Measurements from ENCODE around the gene DOK6. TPM values are rescaled to one million over a fixed set of nuclear protein-coding genes. Genes with fewer than 3 reads are reported as not detected.

The DOK6 gene
- total RNA-seq, 1 donor from 2014 or later: 8.9 TPM

DNA sequence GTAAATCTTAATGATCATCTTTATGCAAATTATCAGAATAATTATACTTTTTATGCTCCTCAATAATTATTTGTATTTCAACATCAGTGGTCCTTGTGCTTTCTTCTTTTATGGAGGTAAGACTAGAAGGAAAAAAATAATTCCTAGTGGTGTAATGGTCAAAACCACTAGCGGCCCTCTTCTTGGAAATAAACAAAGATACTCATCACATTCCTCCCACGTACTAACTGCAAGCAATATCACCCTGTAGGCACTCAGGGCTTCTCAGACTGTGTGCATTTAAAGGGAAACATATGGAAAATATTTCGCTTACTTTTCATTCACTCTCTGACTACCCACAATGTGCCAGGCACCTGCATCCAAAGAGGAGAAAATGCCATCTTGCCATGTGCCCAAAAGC, 263.7 kb downstream of the DOK6 start:
- no peak for DNase-seq (ENCODE audit: low spot score)
- Mint-ChIP-seq H3K4me1 (ENCODE audit: low read depth) (peaks cover 14% of the 10 kb centered on the region), H3K27ac (ENCODE audit: unreplicated experiment) (no peak overlapping the region), H3K27me3 (ENCODE audit: low read depth) (no peaks in the 10 kb centered on the region), H3K9me3 (ENCODE audit: low read depth) (no peaks in the 10 kb centered on the region), H3K4me3 (ENCODE audit: unreplicated experiment) (no peak overlapping the region), H3K36me3 (ENCODE audit: low read depth) (no peaks in the 10 kb centered on the region)
- TF ChIP-seq CTCF (IDR thresholded peaks at IDR 0.05): no peak

DNA sequence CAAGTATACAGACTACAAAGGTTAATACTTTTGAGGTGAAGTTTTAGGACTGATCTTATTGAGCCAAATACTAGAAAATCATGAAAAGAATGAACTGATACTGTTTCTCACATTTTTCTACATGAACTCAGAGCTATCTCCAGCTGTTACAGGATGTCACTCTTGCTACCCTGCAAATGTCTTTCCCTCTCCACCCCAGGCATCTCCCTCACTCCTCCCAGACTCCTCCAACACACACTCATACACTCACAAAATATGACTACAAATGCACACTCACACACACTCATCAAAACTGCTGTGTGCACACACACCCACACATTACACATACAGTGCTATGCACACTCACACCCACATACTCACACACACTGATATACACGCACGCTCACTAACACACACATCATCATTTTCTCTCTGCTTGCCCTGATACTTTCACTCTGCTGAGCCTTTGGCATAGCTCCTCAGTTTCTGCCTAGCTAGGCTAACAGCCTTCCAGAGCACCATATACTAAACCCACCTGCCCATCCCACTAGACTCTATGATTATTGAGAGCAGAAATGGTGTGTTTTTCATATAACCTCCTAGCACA, 273.7 kb downstream of the DOK6 start:
- no peak for TF ChIP-seq CTCF (IDR thresholded peaks at IDR 0.05)
- no peaks in the 10 kb centered on the region for H3K27me3 Mint-ChIP-seq (ENCODE audit: low read depth)
- DNase-seq (ENCODE audit: low spot score): no peak
- H3K36me3 Mint-ChIP-seq (ENCODE audit: low read depth): peaks cover 2% of the 10 kb centered on the region
- no peak overlapping the region for H3K4me3 Mint-ChIP-seq (ENCODE audit: unreplicated experiment)
- H3K9me3 Mint-ChIP-seq (ENCODE audit: low read depth): no peaks in the 10 kb centered on the region
- peak overlapping the region; percentile 38 for H3K27ac Mint-ChIP-seq (ENCODE audit: unreplicated experiment)
- H3K4me1 Mint-ChIP-seq (ENCODE audit: low read depth): peaks cover 25% of the 10 kb centered on the region

DNA sequence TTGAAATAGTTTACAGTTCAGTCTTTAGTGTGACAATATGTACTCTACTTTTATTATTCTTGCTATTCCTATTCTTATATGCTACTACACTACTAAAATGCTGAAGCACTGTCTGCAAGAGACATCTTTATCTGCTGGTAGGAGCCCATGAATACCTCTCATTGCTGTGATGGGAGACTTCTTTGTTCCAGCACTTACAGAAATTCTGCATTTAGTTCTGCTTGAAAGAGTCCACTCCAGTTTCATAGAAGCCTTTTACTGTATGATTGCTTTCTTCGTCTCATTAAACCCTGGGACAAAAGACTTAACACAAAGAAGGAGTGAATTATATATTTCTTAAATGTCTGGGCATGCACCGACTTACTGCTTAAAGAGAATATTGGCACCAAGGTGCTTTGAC, 274.3 kb downstream of the DOK6 start:
- TF ChIP-seq CTCF (IDR thresholded peaks at IDR 0.05): no peak
- no peak for DNase-seq (ENCODE audit: low spot score)
- H3K27ac Mint-ChIP-seq (ENCODE audit: unreplicated experiment): no peak overlapping the region
- no peaks in the 10 kb centered on the region for H3K36me3 Mint-ChIP-seq (ENCODE audit: low read depth)
- H3K9me3 Mint-ChIP-seq (ENCODE audit: low read depth): no peaks in the 10 kb centered on the region
- no peaks in the 10 kb centered on the region for H3K27me3 Mint-ChIP-seq (ENCODE audit: low read depth)
- H3K4me3 Mint-ChIP-seq (ENCODE audit: unreplicated experiment): no peak overlapping the region
- H3K4me1 Mint-ChIP-seq (ENCODE audit: low read depth): peaks cover 27% of the 10 kb centered on the region

GRCh38 chr18:69677595-69677994, 276.9 kb downstream of the DOK6 start:
- H3K36me3 Mint-ChIP-seq (ENCODE audit: low read depth): no peaks in the 10 kb centered on the region
- H3K9me3 Mint-ChIP-seq (ENCODE audit: low read depth): no peaks in the 10 kb centered on the region
- H3K27ac Mint-ChIP-seq (ENCODE audit: unreplicated experiment): no peak overlapping the region
- TF ChIP-seq CTCF (IDR thresholded peaks at IDR 0.05): no peak
- peaks cover 31% of the 10 kb centered on the region for H3K4me1 Mint-ChIP-seq (ENCODE audit: low read depth)
- no peaks in the 10 kb centered on the region for H3K27me3 Mint-ChIP-seq (ENCODE audit: low read depth)
- H3K4me3 Mint-ChIP-seq (ENCODE audit: unreplicated experiment): no peak overlapping the region
- DNase-seq (ENCODE audit: low spot score): no peak

DNA sequence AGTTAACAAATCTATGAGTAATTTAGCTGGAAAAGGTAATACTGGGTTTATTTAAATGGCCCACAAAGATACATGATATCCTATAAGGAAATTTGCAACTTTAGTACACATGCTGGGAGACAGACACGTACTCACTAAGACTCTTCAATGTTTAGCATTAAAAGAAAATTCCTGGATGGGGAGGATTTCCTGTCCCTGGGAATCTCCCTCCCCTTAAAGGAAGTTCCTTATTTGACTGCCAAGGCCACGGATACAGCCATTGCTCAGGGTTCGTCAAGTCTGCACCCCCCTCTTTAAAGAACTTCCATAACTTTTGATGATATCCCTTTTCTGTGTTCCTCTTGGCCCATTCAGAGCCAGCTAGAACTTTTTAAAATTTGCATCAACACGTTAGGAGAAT, 279.4 kb downstream of the DOK6 start:
- H3K27ac Mint-ChIP-seq (ENCODE audit: unreplicated experiment): no peak overlapping the region
- H3K9me3 Mint-ChIP-seq (ENCODE audit: low read depth): peaks cover 3% of the 10 kb centered on the region
- H3K27me3 Mint-ChIP-seq (ENCODE audit: low read depth): no peaks in the 10 kb centered on the region
- H3K36me3 Mint-ChIP-seq (ENCODE audit: low read depth): no peaks in the 10 kb centered on the region
- DNase-seq (ENCODE audit: low spot score): no peak
- no peak overlapping the region for H3K4me3 Mint-ChIP-seq (ENCODE audit: unreplicated experiment)
- peaks cover 20% of the 10 kb centered on the region for H3K4me1 Mint-ChIP-seq (ENCODE audit: low read depth)
- no peak for TF ChIP-seq CTCF (IDR thresholded peaks at IDR 0.05)

All from chondrocyte (in vitro differentiated cells).